HG03520 (cell line): Measurements from ENCODE around the gene OR52M1.
"Not testable (repeated sequence)": the region's sequence is repeated elsewhere in the genome, so short reads cannot be mapped to it uniquely, and the experiment has no call there.

Source experiments
- ATAC-seq: cut with Tn5 transposase; IDR thresholded peaks from one replicate; pipeline ENCODE4 v1.9.1; 2021; ENCODE audit warnings: mild to moderate bottlenecking, moderate library complexity; ENCODE audit not compliant: unreplicated experiment

The OR52M1 gene

GRCh38 chr11:4544891-4545290 is at the start of gene OR52M1:
Gene OR52M1 (plus strand): TSS chr11:4545191. CDS start chr11:4545191, 0 bp downstream.
- ATAC-seq: no peak

GRCh38 chr11:4495487-4495886 is 49.5 kb upstream of the OR52M1 start:
- ATAC-seq: no peak

GRCh38 chr11:4495986-4496385 is 49.0 kb upstream of the OR52M1 start:
- no peak for ATAC-seq

GRCh38 chr11:4496557-4497248 is 48.3 kb upstream of the OR52M1 start:
- ATAC-seq: no peak

- no peak for ATAC-seq
Measured at GRCh38 chr11:4508886-4509285, 36.1 kb upstream of the OR52M1 start.

GRCh38 chr11:4511282-4512245 is 33.4 kb upstream of the OR52M1 start:
- no peak for ATAC-seq

GRCh38 chr11:4514196-4514595 is 30.8 kb upstream of the OR52M1 start:
- no peak for ATAC-seq

GRCh38 chr11:4522339-4522738 is 22.7 kb upstream of the OR52M1 start:
- ATAC-seq: no peak

- ATAC-seq: no peak
Measured at GRCh38 chr11:4522752-4523151, 22.2 kb upstream of the OR52M1 start.

GRCh38 chr11:4523666-4524065 is 21.3 kb upstream of the OR52M1 start:
- no peak for ATAC-seq

GRCh38 chr11:4527926-4528325 is 17.1 kb upstream of the OR52M1 start:
- ATAC-seq: no peak

- not testable (repeated sequence) for ATAC-seq
Measured at GRCh38 chr11:4531686-4532085, 13.3 kb upstream of the OR52M1 start.

- no peak for ATAC-seq
Measured at GRCh38 chr11:4539603-4540219, 5.3 kb upstream of the OR52M1 start.

GRCh38 chr11:4541071-4541470 is 3.9 kb upstream of the OR52M1 start:
- no peak for ATAC-seq

- no peak for ATAC-seq
Measured at GRCh38 chr11:4543561-4543960, 1.4 kb upstream of the OR52M1 start.

- ATAC-seq: no peak
Measured at GRCh38 chr11:4546878-4547277, 1.9 kb downstream of the OR52M1 start.

GRCh38 chr11:4547416-4547815 is 2.4 kb downstream of the OR52M1 start:
- ATAC-seq: no peak

- no peak for ATAC-seq
Measured at GRCh38 chr11:4551346-4551979, 6.5 kb downstream of the OR52M1 start.

GRCh38 chr11:4559527-4560440 is 14.8 kb downstream of the OR52M1 start:
- no peak for ATAC-seq

- ATAC-seq: no peak
Measured at GRCh38 chr11:4560467-4560866, 15.5 kb downstream of the OR52M1 start.
